HG03066 (cell line): ENCODE data around the gene NOMO2.
"Not testable (repeated sequence)": the region's sequence is repeated elsewhere in the genome, so short reads cannot be mapped to it uniquely, and the experiment has no call there.

Experiments
- ATAC-seq: cut with Tn5 transposase; IDR thresholded peaks from one replicate; pipeline ENCODE4 v1.9.1; 2021; ENCODE audit warnings: low read depth; ENCODE audit not compliant: unreplicated experiment

Gene NOMO2

GRCh38 chr16:18526547-18526946 is 35.4 kb downstream of the NOMO2 start:
- ATAC-seq = not testable (repeated sequence)

- ATAC-seq = not testable (repeated sequence)
Measured at GRCh38 chr16:18525882-18526482, 35.9 kb downstream of the NOMO2 start.

DNA sequence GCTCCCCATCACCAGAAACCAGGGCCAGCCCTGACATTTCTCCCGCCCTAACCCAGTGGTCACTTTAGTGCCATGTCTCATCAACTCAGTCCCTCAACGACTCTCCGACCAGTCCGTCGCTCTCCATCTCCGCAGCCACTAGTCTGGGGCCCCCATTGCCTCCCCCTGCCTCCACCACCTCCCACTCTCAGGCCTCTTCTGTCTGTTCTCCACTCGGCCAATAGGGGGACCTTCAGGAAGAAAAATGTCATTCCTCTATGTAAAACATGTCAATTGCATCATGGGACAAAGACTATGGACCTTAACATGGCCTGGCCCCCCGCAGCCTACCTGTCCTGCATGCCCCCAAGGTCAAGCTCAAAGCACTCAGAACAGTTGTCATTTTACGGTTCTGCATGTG is 39.3 kb downstream of the NOMO2 start:
- ATAC-seq = not testable (repeated sequence)

GRCh38 chr16:18521445-18522181 is 40.3 kb downstream of the NOMO2 start:
- not testable (repeated sequence) for ATAC-seq

GRCh38 chr16:18518536-18519283 is 43.2 kb downstream of the NOMO2 start:
- ATAC-seq = not testable (repeated sequence)

GRCh38 chr16:18498430-18498829 is 63.5 kb downstream of the NOMO2 start:
- not testable (repeated sequence) for ATAC-seq

- ATAC-seq = not testable (repeated sequence)
Measured at GRCh38 chr16:18497032-18497431, 64.9 kb downstream of the NOMO2 start.

DNA sequence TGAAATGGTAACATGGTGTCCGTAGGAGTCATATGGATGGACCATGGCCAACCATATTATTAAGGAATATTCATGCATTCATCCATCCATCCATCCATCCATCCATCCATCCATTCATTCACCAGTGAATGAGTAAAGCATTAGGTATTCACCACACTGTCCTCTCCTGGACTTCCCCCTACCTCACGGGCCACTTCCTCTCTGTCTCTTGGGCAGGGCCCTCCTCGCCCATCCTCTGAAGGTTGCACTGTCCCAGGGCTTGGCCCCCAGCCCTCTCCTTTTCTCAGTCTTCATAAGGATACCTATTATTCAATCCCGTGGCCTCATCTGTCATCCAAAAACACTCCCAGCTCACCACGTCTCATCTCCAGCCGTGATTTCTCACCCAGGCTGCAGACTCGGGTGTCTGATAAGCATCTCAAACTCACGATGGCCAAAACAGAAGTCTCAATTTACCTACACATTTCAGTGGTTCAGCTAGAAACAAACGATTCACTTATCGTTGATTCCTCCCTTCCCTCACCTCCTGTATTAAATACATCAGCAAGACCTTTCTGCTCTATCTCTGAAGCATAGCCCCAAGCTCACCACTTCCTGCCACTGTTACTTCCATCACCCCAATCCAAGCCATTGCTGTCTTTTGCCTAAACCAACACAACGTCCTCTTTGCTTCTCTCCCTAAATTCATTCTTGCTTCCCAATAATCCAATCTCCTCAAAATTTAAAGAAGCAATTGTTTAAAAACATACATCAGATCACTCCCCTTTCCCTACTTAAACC is 69.6 kb downstream of the NOMO2 start:
- ATAC-seq = not testable (repeated sequence)

DNA sequence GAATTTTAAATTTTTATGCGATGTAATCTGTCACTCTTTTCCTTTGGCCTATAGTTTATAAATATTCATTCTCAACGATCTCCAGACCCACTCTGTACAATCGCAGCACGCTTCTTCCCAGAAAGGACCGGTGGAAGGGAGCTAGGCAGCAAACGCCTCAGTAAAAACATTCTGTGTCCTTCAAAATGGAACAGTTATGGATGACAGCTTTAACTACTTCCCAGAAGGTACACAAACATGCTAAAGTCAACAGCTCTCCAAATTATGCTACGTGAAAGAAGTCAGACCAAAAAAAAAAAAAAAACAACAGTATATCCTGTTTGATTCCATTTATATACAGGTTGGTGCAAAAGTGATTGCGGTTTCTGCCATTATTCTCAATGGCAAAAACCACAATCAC is 125.9 kb downstream of the NOMO2 start:
- not testable (repeated sequence) for ATAC-seq

DNA sequence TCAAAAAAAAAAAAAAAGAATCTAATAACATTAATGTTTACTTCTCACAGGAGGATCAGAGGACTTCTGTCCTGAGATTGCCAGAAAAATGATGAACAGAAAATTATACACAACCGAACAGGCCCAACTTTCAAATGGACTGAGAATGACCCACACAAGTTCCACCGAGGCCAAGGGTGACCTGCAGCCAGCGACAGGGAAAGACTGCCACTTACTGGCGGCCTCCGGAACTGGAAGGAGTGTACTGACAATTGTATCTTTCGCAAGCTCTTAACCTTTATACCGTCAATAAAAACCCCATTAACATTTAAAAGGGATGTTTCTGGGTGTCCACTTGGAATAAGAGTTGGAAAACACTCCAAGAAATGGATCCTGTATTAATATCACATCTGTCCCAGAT is 146.1 kb downstream of the NOMO2 start:
- ATAC-seq = not testable (repeated sequence)

- ATAC-seq = not testable (repeated sequence)
Measured at GRCh38 chr16:18409532-18410293, 152.2 kb downstream of the NOMO2 start.

DNA sequence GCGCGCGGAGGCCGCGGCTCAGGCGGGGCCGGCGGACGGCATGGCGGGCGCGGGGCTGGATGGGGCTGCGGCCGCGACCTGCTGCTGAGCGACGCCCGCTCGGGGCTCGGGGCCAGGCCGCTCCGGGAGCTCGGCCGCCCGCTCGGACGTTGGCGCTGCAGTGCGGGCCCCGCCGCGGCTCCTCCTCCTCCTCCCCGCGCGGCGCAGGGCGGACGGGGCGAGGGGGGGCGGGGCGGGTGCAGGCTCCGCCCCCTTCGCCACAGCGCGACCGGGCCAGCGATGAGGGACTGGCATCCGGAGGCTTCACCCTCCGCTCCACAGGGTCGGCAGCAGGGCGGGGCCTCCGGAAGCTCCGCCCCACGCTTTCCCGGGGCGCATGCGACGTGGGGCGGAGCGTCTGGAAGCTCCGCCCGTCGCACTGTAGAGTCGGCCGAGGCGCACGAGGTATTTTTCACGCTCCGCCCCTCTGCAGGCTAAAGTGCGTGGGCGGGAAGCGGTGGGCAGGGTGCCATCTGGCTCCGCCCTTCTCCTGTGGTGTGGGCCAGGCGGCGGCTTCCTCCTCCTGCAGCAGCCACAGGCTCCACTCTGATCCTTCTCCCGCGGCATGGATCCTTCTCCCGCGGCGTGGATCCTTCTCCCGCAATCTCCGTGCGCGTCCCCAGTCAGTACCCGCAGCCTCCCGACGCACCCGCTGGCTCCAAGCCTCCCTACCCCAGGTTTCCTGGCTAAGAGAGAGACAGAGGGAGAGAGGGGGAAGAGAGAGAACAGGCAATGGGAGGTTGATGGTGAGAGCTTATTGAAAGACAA is 159.8 kb downstream of the NOMO2 start:
- not testable (repeated sequence) for ATAC-seq

- ATAC-seq = not testable (repeated sequence)
Measured at GRCh38 chr16:18401159-18401558, 160.7 kb downstream of the NOMO2 start.

DNA sequence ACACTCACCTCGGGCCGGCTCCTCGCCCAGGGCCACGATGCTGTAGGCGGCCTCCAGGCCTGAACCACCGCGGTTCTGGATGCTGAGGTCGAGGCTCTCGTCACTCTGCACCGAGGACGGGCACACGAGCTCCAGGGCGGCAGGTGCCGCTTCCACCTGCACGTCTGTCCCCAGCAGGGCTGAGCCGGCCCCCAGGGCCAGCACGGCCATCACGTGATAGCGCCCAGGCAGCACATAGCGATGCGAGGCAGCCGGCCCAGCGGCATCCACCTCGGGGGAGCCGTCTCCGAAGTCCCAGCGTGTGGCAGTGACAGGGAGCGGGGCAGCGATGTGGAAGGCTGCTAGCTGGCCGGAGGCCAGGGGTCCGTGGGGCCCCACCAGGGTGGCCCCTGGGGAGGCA is 167.5 kb downstream of the NOMO2 start:
- ATAC-seq = not testable (repeated sequence)

- not testable (repeated sequence) for ATAC-seq
Measured at GRCh38 chr16:18387767-18388166, 174.1 kb downstream of the NOMO2 start.

GRCh38 chr16:18386517-18386916 is 175.4 kb downstream of the NOMO2 start:
- ATAC-seq = not testable (repeated sequence)

- not testable (repeated sequence) for ATAC-seq
Measured at GRCh38 chr16:18385285-18385684, 176.6 kb downstream of the NOMO2 start.

DNA sequence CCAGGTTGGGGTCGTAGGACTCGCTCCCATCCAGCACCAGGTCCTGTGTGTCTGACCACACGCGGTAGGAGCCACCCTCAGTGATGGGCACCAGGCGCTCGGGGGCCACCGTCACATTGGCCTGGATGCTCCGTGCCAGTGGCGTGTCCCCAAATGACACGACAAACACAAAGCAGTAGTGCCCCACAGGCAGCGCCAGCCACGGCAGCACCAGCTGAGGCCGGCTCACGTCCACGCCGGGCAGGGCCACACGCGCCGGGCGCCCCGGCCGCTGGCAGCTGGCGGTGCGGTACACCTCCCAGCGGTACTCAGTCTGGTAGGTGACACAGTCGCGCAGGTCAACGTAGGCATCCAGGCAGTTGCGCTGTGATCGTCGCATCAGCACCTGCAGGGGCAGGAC is 177.0 kb downstream of the NOMO2 start:
- ATAC-seq = not testable (repeated sequence)

GRCh38 chr16:18384098-18384636 is 177.7 kb downstream of the NOMO2 start:
- ATAC-seq = not testable (repeated sequence)
